HPDE6-E6E7 (cell line): Measurements from ENCODE around the gene COMMD9.
"Not testable (repeated sequence)": the region's sequence is repeated elsewhere in the genome, so short reads cannot be mapped to it uniquely, and the experiment has no call there.

Source experiments
- DNase-seq: peaks from one replicate; pipeline ENCODE4 v3.0.0; 2011; ENCODE audit warnings: missing footprints; ENCODE audit errors: extremely low spot score

The COMMD9 gene

DNA sequence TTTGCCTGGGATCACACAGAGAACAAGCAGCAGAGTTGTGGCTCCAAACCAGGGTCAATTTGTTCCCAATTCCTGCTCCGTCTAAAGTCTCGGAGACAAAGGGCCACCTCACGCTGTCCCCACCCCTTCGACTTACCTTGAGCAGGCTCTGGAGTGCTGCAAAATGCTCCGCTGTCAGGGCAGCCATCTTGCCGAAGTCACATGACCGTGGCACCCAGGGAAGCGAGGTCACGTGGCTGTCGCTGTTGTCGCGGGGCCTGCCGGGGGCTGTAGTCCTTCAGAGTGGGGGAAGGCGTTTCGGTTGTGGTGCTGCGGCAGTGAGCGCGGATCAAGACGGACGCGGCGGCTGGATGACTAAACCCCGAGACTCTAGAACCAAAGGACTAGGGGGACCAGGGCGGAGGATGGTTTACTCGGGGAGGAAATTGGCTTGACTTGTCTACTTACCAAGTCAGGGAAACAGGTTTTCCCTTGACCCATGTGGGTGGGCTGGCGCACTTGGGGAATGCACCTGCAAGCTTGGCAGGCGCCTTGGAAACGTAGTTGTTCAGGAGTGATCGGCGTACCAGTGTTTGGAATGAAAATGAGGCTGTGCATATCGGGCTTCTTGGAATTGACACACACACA, at the start of gene COMMD9:
Gene COMMD9 (minus strand): TSS at position 199 of the 627 bp plus-strand sequence. CDS start 12 bp downstream, at position 187.
- DNase-seq, result peak; percentile 99

DNA sequence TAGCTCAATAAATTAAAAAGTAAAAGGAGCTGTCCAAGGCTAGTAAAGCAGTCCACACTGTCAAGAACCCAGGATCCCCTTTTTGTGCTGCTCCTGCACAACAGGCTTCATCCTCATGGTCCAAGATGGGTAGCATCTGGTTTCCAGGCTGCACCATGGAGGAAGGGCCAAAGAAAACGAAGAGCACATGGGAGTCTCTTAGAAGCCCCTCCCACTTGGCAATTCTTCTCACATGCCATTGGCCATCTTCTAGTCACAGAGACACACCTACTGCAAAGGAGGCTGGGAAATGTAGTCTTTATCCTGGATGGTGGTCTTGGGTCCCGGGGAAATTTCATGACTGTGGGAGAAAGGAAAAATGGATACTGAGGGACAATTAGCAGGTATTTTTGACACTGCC, 44.7 kb upstream of the COMMD9 start:
- no peak for DNase-seq

DNA sequence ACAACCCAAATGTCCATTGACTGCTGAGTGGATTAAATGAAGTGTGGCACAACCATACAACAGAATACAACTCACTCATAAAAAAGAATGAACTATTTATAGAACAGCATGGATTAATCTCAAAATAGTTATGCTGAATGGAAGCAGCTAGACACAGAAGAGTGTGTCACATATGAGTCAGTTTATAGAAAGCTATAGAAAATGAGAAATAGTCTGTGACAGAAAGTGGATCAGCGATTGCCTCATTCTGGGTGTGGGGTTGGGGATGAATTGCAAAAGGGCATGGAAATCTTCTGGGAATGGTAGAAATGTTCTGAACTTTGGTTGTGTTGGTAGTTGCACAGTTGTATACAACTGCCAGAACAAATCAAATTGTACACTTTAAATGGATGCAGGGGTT, 44.2 kb upstream of the COMMD9 start:
- peak; percentile 33 for DNase-seq

DNA sequence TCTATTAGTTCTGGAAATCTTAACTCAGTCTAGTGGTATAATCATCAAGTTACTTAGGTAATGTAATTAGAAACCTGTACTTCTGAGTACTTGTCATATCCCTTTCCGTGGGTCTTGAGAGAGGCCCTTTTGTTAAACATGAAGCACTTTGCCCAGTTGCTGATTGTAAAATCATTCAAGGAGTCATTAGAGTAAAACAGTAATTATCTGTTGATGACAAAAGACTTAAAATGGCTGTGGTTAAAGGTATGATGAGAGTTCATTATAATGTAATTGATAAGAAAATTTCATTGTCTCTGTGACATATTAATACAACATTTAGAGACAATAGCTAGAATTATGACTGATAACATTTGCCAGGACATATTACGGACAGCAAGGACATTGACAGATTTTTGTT, 41.2 kb upstream of the COMMD9 start:
- no peak for DNase-seq

DNA sequence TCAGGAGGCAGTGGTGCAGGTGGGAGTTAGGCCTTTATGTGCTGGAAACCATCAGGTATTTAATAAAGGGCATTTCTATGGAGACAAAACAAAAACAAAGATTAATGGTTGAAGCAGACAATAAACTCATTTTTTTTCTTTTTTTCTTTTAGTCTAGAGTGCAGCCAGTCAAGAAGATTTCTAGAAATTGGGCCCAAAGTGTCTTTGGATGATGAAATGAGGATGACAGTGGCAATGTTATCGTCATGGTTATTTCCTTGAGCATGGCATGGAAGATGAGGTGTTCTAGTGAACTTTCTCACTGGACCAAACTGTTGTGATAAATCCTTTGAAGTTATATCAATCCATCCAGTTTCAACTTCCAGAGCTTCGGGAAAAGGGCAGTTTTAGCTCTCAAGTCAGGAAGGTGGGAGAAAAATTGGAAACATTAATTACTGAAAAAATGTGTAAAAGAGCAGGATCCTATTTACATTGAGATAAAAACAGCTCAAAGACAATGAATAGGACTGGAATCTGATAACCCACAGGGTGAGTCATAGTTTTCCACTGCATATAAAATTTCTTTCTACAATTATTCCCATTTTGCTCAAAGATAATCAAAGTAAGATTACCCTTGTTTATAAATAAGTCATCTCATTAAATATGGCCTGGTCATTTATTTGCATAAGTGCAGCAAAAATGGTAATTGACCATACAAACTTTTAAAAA, 39.9 kb upstream of the COMMD9 start:
- no peak for DNase-seq

DNA sequence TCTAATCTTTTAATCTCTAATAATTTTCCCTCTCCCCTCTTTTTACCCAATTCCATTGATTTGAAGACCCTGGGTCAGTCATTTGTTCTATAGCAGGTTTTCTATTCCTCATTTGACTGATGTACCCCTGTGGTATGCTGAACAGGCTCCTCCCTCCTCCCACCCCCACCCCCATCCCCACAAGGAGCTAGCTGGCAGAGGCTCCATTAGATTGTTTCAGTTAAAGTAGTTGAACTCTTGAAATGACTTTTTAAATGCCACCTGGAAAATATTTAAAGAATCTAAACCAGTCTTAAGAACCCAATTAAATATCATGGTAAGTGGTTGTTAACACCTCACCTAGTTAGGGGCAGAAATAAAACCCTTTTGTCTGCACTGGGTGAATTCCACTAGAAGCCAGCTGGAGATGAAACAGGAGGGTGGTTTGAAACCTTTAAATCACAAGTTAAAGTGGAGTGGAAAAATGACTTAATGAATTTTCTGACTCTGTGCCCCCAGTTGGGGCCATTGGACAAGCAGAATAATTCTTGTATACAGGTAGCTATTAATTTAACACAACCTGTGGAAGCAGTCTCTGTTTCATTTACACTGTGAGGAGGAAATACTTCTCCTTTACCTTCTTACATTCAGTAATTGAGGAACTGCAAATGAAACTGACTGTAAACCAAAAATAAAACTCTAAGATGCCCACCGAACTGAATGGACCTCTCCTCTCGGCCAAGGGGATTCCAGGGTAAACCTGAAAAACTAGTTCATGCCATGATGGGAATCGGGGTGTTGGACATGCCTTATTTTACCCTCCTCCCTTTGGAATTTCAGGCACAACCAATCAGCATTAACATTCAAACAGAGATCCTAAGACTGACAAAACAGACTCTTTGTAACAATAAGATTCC, 37.5 kb upstream of the COMMD9 start:
- no peak for DNase-seq

DNA sequence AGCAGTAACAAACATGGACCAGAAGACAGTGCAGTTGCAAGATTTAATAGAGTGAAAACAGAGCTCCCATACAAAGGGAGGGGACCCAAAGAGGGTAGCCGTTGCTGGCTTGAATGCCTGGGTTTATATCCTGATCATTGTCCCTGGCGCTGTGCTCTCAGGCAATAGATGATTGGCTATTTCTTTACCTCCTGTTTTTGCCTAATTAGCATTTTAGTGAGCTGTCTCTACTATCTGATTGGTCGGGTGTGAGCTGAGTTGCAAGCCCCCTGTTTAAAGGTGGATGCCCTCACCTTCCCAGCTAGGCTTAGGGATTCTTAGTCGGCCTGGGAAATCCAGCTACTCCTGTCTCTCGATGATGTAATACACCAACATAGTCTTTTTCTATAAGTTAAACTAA, 36.2 kb upstream of the COMMD9 start:
- not testable (repeated sequence) for DNase-seq

DNA sequence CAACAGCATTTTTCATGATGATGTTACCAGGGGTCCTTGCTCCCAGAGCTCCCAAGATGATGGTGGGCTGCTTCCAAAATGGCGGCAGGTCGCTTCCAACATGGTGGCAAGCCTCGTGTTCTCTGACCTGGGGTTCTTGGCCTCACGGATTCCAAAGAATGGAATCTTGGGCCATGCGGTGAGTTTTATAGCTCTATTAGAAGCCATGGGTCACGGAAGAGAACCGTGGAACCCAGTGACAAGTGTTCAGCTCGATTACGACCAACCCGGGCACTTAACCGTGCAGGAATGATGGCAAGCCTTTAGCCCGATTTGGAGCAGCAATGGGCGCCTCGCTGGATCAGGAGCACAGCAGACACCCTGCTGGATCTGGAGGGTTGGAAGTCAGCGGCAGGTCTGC, 35.7 kb upstream of the COMMD9 start:
- not testable (repeated sequence) for DNase-seq

DNA sequence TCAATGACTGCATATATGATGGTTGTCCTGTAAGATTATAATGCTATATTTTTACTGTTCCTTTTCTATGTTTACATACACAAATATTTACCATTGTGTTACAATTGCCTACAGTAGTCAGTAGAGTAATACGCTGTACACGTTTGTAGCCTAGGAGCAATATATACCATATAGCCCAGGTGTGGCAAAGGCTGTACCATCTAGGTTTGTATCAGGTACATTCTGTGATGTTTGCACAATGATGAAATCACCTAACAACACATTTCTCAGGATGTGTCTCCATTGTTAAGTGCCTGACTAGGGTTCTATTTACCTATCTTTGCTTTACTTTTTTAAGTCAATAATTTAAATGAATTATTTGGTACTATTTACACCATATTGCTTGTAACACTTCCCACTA, 28.8 kb upstream of the COMMD9 start:
- no peak for DNase-seq

DNA sequence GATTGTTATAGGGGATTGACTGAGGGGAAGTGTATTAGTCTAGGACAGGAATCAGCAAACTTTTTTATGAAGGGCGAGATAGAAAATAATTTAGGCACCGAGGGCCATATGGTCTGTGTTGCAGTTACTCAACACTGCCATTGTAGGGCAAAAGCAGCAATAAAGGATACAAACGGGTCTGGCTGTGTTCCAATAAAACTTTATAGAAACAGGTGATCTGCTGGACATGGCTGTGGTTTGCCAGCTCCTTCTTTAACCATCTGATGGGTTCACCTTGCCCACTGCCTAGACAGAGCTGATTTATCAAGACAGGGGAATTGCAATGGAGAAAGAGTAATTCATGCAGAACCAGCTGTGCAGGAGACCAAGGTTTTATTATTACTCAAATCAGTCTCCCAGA, 26.8 kb upstream of the COMMD9 start:
- DNase-seq, result no peak

DNA sequence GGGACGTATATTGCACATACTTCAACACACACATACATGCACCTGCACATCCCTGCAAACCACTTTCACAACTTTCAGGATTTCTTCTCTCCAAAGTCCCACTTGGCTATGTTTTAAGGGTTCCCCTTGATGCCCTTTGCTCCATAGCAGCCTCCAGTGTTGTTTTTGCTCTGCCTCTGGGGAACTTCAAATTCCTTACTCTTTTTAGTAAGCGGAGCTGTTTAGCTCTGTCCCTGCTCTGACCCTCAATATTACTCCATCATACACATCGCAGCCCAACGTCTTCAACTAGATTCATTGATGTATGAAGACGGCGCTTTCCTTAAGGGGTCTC, 25.2 kb upstream of the COMMD9 start:
- no peak for DNase-seq

DNA sequence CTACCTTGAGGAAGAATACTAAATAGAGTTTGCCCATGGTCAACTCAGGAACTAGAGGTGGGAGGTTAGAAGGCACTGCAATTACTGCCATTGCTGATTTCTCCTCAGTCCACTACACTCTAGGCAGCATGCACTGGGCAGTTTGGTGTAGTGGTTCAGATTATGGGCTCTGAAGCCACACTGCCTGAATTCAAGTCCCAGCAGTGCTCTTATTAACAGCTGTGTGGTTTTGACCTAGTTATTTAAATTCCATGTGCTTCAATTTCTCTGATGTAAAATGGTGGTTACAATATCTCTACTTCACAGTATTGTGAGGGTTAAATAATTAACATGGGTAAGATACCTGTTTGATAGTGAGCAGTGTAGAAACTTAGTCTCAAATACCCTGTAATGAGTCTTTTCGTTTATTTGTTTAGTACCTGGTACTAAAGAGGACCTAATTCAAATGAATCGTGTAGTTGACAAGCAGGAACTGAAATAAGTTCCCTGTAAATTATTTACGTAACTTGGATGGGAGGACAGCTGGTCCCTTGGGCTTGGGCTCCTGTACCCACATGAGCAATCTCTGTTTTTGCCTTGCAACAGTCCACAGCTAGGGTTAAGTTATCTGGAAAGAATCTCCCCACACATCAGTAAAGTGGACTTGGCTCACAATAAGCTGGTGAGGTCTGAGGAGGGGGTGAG, 24.7 kb upstream of the COMMD9 start:
- DNase-seq, result no peak

DNA sequence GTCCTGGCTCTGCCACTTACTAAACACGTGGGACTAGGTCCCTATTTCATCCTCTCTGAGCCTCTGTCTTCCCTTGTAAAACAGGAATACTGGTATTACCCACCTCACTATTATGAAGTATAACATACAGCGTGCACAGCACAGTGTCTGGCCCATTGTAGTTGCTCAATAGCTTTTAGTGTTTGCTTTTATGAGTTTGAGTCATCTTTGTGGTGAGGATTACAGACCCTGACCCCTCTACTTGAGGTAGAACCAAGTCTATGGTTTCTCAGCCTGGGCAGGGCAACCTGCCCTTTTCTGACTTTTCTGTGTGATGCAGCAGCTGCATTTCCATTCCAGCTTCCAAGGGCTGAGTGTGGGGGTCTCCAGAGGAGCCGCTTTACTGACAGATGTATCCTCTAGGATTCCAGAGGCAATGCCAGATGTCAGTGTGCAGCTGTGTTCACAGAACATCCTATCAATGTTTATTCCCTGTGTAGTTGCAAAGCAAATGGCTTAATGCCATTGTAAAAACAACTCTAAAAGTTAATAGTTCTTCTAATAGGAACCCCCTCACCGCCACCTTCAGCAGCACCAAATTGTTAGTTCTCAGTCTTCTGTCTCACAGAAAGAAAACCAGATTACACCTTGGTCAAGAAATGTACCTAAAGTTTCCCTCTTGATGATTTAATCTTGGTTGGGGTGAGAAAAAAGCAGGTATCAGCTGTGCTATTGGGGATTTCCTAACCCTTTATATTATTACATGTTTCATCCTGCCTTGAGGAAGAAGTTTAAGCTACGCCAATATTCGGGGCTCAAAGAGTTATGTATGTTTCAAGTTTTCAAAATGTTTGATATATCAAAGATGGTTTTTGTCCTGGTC, 23.6 kb upstream of the COMMD9 start:
- DNase-seq, result no peak

DNA sequence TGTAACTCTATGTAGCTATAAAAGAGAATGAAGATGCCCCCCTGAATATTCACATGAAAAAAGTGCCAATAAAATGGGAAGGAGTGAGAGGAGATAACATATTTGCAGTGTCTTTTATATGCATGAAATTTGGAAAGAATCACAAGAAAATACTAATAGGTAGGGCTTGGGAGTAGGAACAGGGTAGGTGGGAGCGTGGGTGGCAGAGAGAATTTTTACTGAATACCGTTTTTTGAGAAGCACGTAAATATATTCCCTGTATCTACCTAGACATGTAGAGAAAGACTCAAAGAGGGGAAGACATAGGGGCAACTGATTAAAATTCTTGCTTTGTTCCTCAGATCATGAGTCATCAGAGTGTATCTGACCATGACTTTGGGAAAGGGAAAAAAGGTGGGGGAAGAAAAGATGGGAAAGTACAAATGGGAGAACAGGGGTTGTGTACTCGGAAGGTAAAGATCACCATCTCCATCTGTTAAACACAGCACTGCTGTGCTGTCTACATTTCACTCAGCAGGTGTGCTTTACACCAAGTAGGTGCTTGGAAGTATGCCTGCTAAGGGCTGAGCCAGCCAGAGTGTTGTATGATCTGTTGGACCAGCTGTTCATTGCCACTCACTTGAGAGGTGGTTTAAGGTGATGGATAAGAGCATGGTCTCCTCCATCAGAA, 22.8 kb upstream of the COMMD9 start:
- DNase-seq, result no peak

DNA sequence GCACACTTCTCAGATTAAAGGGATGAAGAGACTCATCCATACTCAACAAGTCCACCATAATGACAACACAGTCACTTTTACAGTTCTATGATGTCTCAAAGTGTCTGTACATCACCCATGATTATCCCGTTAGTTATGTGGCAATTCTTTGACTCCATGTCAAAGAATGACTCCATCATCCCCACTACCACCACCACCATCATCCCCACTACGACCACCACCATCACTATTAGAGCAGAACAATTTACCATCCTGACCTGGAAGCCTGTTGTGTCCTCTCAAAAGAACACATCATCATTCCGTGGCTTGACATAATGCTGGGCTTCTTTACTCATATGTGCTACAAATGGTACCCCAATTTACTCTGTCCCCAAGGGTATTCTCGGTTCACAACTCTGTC, 20.6 kb upstream of the COMMD9 start:
- no peak for DNase-seq

DNA sequence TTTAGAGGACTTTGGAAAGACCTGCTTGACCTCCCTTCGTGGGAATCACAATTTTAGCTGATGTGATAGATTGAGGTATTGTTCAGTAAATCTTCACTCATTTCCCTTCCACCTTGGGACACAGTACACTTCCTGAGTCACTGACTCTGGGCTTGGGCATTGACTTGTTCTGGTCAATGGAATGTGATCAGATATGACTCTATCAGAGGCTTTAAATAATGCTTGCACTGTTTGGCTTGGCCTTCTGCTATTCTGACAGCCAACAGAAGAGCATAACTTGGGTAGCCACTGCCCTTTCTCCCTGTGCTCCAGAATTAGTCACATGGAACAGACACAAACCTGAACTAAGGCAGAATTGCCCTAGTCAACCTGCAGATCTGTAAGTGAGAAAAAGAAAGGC, 19.4 kb upstream of the COMMD9 start:
- DNase-seq, result no peak

DNA sequence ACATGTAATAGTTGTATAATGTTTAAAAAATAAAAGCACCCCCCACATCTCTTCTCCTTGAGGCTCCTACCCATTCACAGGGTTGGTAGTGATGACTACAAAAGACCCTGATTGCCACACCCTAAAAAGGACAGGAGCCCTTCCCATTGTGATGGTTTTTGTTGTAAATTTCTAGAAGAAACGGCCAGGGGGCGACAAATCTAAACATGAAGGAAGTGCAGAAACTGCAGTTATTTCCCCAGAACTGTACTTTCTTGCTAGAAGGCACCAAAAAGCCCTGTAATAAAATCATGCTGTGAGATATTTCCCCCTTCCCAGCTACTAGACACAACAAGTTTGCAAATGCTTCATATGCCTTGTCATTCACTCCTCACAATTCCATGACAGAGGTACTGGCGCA, 17.7 kb upstream of the COMMD9 start:
- no peak for DNase-seq

DNA sequence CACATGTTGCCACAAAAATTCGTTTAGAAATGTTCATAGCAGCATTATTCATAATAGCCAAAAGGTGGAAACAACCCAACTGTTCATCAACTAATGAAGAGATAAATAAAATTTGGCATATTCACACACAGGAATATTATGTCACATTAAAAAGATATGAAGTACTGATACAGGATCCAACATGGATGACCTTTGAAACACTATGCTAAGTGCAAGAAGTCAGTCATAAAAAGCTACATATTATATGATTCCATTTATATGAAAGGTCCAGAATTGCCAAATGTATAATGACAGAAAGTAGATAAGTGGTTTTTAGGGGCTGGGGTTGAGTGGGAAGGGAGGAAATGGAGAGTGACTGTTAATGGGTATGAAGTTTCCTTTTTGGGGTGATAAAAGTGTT, 15.8 kb upstream of the COMMD9 start:
- DNase-seq, result no peak

DNA sequence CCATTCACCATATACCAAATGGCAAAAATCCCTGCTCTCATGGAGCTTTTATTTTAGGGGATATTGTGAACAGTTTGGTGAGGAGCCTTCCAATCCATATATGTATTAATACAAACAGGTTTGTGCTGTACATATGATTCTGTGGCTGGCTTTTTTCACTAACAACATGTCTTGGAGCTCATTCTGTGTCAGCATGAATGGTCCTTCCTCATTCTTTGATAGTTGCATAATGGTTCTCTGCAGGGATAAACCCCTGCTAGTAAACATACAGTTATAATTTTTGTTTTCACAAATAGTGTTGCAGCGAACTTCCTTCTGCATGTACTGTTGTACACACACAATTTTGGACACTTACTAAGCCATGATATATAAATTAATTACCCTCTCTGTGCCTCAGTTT, 15.1 kb upstream of the COMMD9 start:
- no peak for DNase-seq

DNA sequence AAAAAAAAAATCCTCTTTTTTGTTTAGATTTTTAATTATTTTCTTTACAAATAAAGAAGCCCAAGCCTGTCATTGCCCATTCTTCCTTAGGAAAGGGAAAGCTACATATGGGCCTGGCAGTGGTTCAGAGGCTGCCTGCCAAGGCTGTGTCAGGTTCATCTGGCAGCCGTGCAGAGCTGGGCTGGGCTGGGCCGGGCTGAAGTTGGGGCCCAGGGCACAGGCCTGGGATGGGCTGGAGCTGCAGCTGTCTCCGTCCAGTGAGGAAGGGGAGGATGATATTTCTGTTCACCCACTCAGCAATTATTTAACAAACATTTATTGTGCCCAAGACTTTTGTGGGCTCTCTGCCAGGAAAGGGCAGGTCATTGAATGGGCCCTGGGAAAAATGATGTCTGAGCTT, 11.4 kb upstream of the COMMD9 start:
- no peak for DNase-seq
